DOHH2 (cell line): ENCODE data around the gene ITPRID2.

Source experiments
- CTCF ChIP-seq: fragments of 200-600 bp; sonication (generic); IDR thresholded peaks from one replicate; pipeline ENCODE4 v1.5.1; 2014; ENCODE audit warnings: antibody characterized with exemption, mild to moderate bottlenecking, low read depth, low read length; ENCODE audit not compliant: poor library complexity, severe bottlenecking
- EZH2phosphoT487 ChIP-seq: fragments of 200-600 bp; sonication (generic); IDR thresholded peaks from 2 replicates; pipeline ENCODE4 v1.6.1; 2017; ENCODE audit warnings: borderline replicate concordance, mild to moderate bottlenecking, antibody characterized with exemption, low read length, moderate library complexity, mixed read lengths

DNA sequence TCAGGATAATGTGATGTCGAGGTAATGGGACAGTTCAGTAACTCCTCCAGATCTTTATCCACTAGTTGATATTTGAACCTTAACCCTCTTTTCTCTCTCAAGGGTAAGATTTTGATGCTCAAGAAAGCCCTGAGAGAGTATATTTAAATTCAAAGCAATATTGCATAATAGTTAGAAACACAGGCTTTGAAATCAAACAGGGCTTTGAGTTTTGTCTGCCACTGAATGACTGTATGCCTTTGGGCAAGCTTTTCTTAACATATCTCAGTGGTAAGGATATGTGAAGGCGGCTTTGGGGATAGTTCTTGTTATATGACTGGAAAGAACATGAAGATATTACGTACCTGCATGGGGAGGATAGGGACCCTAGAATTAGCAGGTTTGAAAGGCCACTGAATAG is 11.1 kb downstream of the ITPRID2 start:
- TF ChIP-seq CTCF, result no peak
- TF ChIP-seq EZH2phosphoT487, result no peak
